Kidney glomerular epithelial cell (primary cell): ENCODE data around the gene DNASE1L2.

Experiments
- DNase-seq: peaks from one replicate; lab custom pipeline; 2025; lab: John Stamatoyannopoulos, UW

The DNASE1L2 gene, protein sequence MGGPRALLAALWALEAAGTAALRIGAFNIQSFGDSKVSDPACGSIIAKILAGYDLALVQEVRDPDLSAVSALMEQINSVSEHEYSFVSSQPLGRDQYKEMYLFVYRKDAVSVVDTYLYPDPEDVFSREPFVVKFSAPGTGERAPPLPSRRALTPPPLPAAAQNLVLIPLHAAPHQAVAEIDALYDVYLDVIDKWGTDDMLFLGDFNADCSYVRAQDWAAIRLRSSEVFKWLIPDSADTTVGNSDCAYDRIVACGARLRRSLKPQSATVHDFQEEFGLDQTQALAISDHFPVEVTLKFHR

DNA sequence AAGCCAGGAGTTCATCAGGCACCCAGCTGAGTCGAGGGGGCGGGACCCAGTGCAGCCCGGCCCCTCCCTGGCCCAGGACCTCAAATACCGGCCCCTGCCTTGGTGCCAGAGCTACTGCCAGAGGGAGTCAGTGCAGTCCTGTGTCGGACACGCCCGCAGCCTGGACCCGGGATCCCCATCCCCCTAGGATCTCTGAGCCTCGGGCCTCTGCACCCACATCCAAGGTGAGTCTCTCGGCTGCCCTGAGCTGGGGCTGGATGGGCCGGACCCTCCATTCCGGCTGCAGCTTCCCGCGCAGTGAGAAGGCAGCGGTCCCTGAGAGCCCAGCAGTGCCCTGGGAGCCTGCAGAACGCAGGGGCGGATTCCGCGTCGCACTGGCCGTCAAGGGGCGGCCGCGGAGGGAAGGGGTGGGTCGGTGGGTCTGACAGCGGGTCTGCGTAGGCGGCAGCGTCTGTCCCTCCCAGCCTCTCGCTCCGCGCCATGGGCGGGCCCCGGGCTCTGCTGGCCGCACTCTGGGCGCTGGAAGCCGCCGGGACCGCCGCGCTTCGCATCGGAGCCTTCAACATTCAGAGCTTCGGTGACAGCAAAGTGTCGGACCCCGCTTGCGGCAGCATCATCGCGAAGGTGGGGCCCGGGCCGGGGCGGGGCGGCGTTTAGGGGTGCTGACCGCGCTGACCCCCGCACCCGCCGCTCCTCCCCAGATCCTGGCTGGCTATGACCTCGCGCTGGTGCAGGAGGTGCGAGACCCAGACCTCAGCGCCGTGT is at the start of gene DNASE1L2:
TSS of gene DNASE1L2 (plus strand) at position 108 of the 765 bp plus-strand sequence. CDS start at position 481, 373 bp downstream.
- DNase-seq, result no peak

GRCh38 chr16:2186505-2186904 is 49.7 kb upstream of the DNASE1L2 start:
- no peak for DNase-seq

DNA sequence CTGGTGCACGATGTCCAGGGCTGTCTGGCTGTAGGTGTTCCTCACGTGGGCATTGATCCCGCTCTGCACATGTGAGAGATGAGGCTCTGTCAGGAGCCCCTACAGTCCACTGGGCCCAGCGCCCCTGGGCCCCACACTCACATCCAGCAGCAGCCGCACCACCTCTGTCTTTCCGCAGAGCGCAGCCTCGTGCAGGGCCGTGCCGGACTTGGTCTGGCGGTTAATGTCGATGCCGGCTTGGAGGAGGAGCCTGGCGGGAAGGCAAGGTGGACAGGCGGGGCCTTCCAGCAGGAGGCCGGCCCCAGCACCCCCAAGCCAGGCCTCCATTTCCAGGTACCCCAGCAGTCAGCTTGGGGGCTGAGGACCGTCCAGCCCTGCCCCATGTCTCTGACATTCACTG is 49.0 kb upstream of the DNASE1L2 start:
- no peak for DNase-seq

- DNase-seq, result no peak
Observed at GRCh38 chr16:2188395-2188794, 47.8 kb upstream of the DNASE1L2 start.

DNA sequence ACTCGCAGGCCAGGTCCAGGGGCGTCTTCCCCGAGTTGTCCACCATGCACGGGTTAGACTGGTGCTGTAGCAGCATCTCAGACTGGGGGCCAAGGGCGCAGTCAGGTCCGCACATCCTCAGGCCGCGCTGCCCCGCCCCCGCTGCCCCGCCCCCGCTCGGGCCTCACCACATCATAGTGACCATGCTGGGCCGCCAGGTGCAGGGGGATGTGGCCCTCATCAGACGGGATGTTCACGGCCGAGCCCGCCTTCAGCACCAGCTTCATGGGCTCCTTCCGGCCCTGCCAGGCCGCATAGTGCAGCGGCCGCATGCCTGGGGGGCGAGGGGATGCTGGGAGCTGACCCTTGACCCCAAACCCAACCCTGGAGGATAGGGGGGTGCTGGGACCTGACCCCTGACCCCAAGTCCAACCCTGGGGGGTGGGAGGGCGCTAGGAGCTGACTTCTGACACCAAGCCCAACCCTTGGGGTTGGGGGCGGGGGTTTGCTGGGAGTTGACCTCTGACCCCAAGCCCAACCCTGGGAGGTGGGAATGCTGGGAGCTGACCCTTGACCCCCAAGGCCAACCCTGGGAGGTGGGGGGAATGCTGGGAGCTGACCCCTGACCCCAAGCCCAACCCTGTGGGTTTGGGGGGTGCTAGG is 46.9 kb upstream of the DNASE1L2 start:
- no peak for DNase-seq

GRCh38 chr16:2190002-2190658 is 46.1 kb upstream of the DNASE1L2 start:
- DNase-seq, result no peak

DNA sequence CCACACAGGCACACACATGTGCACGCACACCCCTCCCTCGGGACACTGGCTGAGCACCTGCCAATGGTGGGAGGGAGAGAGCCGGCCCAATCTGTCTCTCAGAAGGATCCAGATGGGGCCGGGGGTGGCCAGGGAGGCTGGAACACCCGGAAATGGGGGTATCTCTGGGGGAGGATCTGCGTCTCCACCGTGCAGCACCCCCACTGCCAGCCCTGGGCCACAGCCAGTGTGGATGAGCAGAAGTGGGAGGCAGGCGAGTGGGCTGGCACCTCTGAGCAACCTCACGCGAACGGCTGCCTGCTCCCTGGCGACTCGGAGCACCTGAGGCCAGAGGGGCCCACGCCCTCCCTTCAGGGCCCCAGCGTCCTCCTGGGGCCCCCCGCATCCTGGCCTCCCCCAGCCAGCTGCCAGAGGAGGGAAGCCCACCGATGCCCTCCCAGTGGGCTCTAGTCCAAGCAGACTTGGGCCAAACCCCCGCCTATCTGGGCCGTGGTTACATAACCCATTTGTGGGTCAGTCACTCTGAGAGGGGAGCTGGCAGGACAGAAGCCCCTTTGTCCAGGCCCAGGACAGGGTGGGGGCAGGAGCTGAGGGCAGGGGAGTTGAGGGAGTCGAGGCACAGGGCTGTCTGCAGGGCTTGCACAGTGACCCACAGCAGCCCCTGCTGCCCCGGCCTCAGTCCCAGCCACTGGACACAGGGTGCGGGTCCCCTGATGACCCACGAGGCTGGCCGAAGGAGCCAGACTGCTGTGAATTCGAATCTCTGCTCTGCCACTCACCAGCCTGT is 45.4 kb upstream of the DNASE1L2 start:
- DNase-seq, result no peak

GRCh38 chr16:2191446-2191706 is 44.9 kb upstream of the DNASE1L2 start:
- no peak for DNase-seq

- DNase-seq, result no peak
Observed at GRCh38 chr16:2194166-2194834, 41.9 kb upstream of the DNASE1L2 start.

GRCh38 chr16:2194852-2195321 is 41.4 kb upstream of the DNASE1L2 start:
- DNase-seq, result peak; percentile 30

GRCh38 chr16:2195322-2196161 is 40.7 kb upstream of the DNASE1L2 start:
- DNase-seq, result no peak

DNA sequence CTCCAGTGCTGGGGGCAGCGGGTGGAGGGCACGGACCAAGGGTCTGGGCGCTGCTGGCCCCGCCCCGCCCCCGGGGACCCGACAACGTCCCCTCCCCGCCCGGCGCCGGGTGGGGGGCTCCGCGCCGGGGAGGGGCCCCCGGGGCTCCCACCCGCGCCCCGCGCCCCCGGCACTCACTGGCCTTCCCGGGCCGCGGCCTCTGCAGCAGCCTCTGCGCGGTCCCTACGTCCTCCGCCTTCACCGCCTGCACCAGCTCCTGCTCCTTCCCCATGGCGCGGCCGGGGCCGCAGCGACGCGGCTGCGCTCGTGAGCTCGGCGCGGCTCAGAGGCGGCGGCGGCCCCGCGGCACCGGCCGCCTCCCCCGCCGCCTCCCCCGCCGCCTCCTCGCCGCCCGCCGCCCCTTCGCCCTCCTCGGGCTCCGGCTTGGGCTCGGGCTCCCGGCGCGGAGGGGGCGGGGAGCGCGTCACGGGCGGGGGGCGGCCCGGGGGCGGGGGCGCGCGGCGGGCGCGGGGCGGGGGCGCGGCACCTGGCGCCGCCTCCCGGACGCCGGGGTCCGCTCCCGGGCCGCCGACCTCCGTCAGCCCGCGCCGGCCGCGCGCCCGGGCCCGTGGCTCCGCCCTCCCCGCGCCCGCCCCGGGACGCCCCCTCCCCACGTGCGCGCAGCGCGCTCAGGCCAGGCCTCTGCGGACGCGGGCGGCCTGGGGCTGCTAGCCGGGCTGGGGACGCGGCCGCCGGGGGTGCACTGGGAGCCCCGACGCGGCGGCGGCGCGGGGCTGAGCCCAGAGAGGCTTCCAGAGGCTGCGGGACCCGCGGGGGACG is 39.9 kb upstream of the DNASE1L2 start, which contains the start of gene CASKIN1:
TSS of gene CASKIN1 (minus strand) at position 444 of the 819 bp plus-strand sequence. CDS start at position 271, 173 bp downstream.
- no peak for DNase-seq

DNA sequence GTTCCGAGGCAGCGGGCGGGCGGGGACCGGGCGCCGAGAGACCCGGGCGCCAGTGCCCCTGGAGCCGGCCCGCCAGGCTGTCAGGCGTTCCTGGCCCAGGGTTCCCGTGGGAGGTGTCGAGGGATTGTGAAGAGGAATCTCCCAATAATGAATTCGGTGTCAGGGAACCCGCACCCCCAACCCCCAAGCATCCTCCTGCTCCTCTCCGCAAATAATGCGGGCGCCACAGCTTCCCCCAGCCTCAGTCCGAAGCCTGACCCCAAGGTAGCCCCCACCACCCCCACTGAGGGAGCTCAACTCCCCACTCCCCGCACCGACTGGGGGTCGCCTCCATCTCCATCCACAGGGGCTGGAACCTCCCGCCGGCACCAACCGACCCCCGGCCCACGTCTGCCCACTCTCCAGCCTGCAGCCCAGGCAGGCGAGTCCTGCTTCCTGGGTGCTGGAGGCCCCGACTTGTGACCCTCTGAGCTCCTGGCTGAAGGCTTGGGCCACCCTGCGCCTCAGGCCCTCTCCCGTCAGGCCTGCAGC is 39.2 kb upstream of the DNASE1L2 start:
- DNase-seq, result no peak

DNA sequence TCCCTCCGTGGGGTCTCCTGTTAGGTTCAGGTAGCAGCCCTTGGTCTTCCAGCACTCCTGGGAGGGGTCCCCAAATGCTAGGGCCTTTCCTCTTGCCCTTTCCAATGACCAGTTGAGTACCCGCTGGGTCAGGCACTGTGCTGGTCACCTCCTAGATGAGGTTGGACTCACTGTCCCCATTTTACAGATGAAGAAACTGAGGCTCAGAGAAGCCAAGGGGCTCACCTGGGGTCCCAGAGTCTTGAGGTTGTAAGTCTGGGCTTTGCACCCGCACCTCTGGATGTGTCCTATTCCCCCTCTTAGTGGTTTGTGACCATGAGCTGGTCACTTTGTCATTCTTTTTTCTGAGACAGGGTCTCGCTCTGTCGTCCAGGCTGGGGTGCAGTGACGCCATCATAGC is 38.5 kb upstream of the DNASE1L2 start:
- no peak for DNase-seq

DNA sequence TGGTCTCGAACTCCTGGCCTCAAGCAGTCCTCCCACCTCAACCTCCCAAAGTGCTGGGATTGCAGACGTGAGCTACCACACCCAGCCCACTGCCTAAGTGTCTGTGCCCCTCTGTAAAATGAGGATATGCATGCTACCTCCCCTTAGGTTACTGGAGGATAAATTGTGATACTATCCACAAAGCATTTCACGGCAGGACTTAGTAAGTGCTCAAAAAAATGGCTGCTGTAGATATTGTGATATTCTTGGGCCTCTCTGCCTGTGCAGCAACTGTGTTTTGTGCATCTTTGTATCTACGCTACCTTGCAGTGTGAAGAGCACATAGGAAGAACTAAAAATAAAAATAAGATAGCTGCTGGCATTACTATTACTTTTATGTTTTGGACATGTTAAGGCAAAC is 38.0 kb upstream of the DNASE1L2 start:
- no peak for DNase-seq

DNA sequence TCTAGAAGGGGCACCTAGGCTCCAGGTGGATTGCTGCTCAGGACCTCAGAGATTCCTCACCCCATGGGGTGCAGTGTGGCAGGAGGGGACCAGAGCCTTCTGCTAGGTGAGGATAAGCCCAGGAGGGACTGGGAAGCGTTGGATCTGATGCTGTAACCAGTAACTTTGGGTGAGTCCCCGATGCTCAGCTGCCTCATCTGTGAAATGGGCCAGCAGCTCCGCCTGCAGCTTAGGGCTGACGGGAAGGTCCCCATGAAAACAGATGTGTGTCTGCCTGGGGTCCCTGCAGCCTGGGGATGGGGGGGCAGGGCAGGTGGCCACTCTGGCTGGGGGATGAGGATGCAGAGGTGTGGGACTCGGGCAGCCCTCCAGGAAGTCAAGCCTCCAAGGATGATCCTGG is 37.1 kb upstream of the DNASE1L2 start:
- DNase-seq, result no peak

GRCh38 chr16:2199621-2200139 is 36.6 kb upstream of the DNASE1L2 start:
- DNase-seq, result no peak

DNA sequence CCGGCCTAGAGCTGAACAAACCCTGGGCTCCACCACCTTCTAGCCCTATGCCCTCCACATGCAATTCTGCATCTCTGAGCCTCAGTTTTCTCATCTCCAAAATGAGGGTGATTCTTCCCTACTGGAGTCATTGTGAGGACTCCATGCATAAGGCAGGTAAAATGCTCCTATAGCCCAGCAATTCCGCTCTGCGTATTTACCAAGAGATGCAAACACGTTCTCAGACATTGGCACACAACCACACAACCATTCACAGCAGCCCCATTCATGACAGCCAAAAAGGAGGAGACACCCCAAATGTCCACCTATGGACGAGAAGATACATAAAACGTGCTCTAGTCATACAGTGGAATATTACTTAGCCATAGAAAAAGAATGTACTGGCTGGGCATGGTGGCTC is 35.9 kb upstream of the DNASE1L2 start:
- DNase-seq, result no peak
